Endothelial cell (in vitro differentiated cells): Measurements from ENCODE around the gene SPIB. TPM values are rescaled to one million over a fixed set of nuclear protein-coding genes. Genes with fewer than 3 reads are reported as not detected.
A peak's percentile ranks its signal among the peaks of the same experiment; 100 is the strongest.
"Not testable (repeated sequence)": the region's sequence is repeated elsewhere in the genome, so short reads cannot be mapped to it uniquely, and the experiment has no call there.

Source experiments
- DNase-seq: peaks from one replicate; pipeline ENCODE4 v3.0.0; 2021; ENCODE audit warnings: low spot score
- H3K27ac Mint-ChIP-seq: one replicate; pipeline ENCODE4 v1.8.0; 2021; ENCODE audit warnings: mixed read lengths, inconsistent platforms; ENCODE audit not compliant: unreplicated experiment
- H3K27me3 Mint-ChIP-seq: one replicate; pipeline ENCODE4 v1.8.0; 2021; ENCODE audit warnings: mild to moderate bottlenecking, moderate library complexity, mixed read lengths, inconsistent platforms; ENCODE audit not compliant: unreplicated experiment
- H3K36me3 Mint-ChIP-seq: one replicate; pipeline ENCODE4 v1.8.0; 2021; ENCODE audit warnings: mild to moderate bottlenecking, low read depth, mixed read lengths, inconsistent platforms; ENCODE audit not compliant: unreplicated experiment
- H3K4me1 Mint-ChIP-seq: one replicate; pipeline ENCODE4 v1.8.0; 2021; ENCODE audit warnings: mild to moderate bottlenecking, mixed read lengths, inconsistent platforms; ENCODE audit not compliant: unreplicated experiment
- H3K4me3 Mint-ChIP-seq: one replicate; pipeline ENCODE4 v1.8.0; 2021; ENCODE audit warnings: mild to moderate bottlenecking, mixed read lengths, inconsistent platforms; ENCODE audit not compliant: unreplicated experiment
- H3K9me3 Mint-ChIP-seq: one replicate; pipeline ENCODE4 v1.8.0; 2021; ENCODE audit warnings: mixed read lengths, inconsistent platforms; ENCODE audit not compliant: unreplicated experiment
- total RNA-seq: library from RNA; stranded (reverse); fragmentation: NEBNext Ultra II Directional; extraction: Animal tissue kit (Norgen Biotek cat#: 25700); gene quantifications from one replicate; pipeline ENCODE4 v1.2.1, GENCODE V29; 2021; ENCODE audit not compliant: unreplicated experiment
- TF ChIP-seq, protein P1 (sequence below): fragments of 200-600 bp; sonication (generic); IDR thresholded peaks from one replicate; pipeline ENCODE4 v1.5.0; 2021; ENCODE audit warnings: antibody characterized with exemption; ENCODE audit not compliant: unreplicated experiment

SPIB gene
- total RNA-seq, 1 donor from 2014 or later = not detected

DNA sequence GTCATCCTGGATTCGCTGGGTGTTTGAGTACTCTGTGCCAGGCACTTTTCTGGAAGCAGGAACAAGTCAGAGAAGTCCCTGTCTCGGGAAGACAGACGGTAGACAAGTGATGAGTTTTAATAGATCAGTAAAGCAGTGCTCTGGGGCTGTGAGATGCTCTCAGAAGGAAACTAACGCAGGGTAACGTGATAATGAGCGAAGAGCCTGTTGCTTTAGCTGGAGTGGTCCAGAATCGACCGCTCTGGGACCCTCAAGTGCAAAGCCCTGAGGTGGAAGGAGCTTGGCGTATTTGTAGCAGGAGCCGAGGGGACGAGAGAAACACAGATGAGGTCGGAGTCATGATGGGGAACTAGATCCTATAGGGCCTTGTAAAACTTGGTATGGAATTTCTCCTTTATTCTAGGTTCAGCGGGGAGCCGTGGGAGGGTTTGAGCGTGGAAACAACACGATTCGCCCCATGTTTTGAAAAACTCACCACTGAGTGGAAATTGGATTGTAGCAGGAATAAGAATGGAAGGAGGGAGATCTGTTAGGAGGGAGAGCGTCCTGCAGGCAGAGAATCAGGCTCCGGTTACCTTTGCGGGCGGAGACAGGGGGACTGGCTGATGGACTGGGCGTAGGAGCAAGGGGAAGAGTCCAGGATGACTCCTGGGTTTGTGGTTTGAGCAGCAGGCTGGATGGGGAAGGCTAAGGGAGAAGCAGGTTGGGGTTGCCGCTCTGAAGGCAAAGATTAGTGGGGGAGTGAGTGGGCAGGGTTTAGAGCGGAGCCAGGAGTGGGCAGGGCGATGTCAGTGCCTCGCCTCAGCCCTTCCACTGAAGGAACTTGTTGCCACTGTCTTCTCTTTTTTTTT is 33.8 kb upstream of the SPIB start:
- DNase-seq = no peak
- no peaks in the 10 kb centered on the region for H3K9me3 Mint-ChIP-seq
- peak overlapping the region; percentile 94 for H3K4me3 Mint-ChIP-seq
- H3K36me3 Mint-ChIP-seq = peaks cover 37% of the 10 kb centered on the region
- H3K4me1 Mint-ChIP-seq = peaks cover 16% of the 10 kb centered on the region
- H3K27me3 Mint-ChIP-seq = peaks cover 19% of the 10 kb centered on the region
- TF ChIP-seq, protein P1, sequence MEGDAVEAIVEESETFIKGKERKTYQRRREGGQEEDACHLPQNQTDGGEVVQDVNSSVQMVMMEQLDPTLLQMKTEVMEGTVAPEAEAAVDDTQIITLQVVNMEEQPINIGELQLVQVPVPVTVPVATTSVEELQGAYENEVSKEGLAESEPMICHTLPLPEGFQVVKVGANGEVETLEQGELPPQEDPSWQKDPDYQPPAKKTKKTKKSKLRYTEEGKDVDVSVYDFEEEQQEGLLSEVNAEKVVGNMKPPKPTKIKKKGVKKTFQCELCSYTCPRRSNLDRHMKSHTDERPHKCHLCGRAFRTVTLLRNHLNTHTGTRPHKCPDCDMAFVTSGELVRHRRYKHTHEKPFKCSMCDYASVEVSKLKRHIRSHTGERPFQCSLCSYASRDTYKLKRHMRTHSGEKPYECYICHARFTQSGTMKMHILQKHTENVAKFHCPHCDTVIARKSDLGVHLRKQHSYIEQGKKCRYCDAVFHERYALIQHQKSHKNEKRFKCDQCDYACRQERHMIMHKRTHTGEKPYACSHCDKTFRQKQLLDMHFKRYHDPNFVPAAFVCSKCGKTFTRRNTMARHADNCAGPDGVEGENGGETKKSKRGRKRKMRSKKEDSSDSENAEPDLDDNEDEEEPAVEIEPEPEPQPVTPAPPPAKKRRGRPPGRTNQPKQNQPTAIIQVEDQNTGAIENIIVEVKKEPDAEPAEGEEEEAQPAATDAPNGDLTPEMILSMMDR = no peak
- peak overlapping the region; percentile 65 for H3K27ac Mint-ChIP-seq

DNA sequence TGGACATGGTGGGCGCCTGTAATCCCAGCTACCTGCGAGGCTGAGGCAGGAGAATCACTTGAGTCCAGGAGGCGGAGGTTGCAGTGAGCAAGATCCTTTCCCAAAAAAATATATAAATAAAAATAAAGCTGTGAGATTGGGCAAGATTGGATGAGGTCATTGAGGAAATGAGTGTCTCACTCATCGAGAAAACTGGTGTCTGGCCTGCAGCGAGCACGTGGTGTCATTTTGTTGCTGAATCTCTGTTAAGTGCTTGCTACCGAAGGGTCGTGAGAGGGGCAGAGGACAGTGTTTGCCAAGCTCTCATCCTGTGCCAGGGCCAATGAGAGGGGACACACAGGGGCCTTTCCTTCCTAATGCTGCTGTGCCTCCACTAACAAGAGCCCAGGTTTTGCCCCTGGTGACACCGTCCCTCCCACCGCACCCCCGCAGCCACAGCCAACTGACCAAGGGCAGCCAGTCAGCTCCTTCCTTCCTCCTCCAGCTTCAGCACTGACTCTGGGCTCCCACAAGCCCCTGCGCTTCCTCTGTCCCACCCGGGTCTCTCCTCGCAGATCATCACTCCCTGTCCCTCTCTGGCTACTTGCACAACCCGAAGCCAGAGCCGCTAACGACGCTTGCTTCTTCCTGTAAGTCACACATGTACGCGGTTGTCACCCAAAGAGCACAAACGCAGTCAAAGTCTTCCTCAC is 31.4 kb upstream of the SPIB start:
- TF ChIP-seq, protein P1 = no peak
- Mint-ChIP-seq H3K36me3 (peaks cover 33% of the 10 kb centered on the region), H3K4me1 (peaks cover 16% of the 10 kb centered on the region), H3K27me3 (peaks cover 13% of the 10 kb centered on the region), H3K27ac (no peak overlapping the region), H3K9me3 (no peaks in the 10 kb centered on the region), H3K4me3 (peak overlapping the region; percentile 37)
- no peak for DNase-seq

DNA sequence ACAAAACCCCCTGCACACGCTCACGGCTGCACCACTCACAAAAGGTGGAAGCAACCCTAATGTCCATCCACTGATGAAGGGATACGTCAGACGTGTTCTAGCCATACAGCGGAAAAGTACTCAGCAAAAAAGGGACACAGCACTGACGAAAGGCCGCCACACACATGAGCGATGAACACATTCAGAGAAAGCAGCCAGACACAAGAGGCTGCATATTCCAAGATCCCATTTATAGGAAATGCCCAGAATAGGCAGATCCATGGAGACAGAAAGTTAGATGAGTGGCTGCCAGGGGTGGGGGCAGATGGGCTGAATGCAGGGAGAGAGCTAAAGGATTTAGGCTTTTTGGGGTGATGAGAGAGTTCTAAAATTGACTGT is 30.9 kb upstream of the SPIB start:
- no peak for DNase-seq
- H3K27me3 Mint-ChIP-seq = peaks cover 14% of the 10 kb centered on the region
- no peaks in the 10 kb centered on the region for H3K9me3 Mint-ChIP-seq
- H3K36me3 Mint-ChIP-seq = peaks cover 33% of the 10 kb centered on the region
- H3K4me3 Mint-ChIP-seq = peak overlapping the region; percentile 37
- peaks cover 16% of the 10 kb centered on the region for H3K4me1 Mint-ChIP-seq
- no peak overlapping the region for H3K27ac Mint-ChIP-seq
- TF ChIP-seq, protein P1 = no peak

DNA sequence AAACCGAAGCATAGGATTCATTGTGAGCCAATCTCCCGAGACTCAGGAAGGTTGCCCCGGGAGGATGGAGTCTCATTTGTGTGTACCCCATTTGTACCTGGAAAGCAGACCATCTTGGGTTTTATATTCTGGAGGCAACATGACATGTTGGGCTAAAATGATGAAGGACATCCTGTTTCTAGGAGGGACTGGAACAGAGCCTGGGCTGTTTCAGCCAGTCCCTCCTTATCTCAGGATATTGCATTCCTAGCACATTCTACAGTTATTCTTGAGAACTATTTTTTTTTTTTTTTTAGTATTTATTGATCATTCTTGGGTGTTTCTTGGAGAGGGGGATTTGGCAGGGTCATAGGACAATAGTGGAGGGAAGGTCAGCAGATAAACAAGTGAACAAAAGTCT is 28.4 kb upstream of the SPIB start:
- H3K27me3 Mint-ChIP-seq, H3K27ac Mint-ChIP-seq, H3K4me3 Mint-ChIP-seq, H3K9me3 Mint-ChIP-seq, H3K4me1 Mint-ChIP-seq, DNase-seq: not testable (repeated sequence)
- H3K36me3 Mint-ChIP-seq = peaks cover 30% of the 10 kb centered on the region

DNA sequence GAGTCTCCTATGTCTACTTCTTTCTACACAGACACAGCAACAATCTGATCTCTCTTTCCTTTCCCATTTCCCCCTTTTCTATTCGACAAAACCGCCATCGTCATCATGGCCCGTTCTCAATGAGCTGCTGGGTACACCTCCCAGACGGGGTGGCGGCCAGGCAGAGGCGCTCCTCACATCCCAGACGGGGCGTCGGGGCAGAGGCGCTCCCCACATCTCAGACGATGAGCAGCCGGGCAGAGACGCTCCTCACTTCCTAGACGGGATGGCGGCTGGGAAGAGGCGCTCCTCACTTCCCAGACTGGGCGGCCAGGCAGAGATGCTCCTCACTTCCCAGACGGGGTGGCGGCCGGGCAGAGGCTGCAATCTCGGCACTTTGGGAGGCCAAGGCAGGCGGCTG is 27.8 kb upstream of the SPIB start:
- not testable (repeated sequence) for DNase-seq, H3K9me3 Mint-ChIP-seq, H3K27me3 Mint-ChIP-seq, H3K27ac Mint-ChIP-seq, H3K4me1 Mint-ChIP-seq
- Mint-ChIP-seq H3K36me3 (peaks cover 32% of the 10 kb centered on the region), H3K4me3 (peak overlapping the region; percentile 37)

DNA sequence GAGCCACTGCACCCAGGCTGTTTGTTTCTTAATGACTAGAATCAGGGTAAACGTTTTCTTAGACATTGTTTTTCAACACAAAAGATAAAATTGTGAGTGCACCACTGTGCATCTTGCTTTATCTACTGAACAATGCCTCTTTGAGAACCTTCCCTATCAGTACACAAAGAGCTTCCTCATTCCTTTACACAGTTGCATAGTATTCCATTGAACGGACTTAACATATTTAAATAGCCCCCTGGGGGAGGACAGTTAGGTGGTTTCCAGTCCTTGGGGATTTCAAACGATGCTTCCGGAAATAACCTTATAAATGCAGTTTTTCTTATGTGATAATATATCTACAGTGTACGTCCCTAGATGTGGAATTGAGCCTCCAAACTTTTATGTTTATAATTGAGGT is 26.0 kb upstream of the SPIB start:
- Mint-ChIP-seq H3K9me3 (no peaks in the 10 kb centered on the region), H3K4me3 (no peak overlapping the region), H3K27ac (no peak overlapping the region), H3K27me3 (peaks cover 2% of the 10 kb centered on the region), H3K4me1 (no peaks in the 10 kb centered on the region), H3K36me3 (peaks cover 31% of the 10 kb centered on the region)
- DNase-seq = no peak
- TF ChIP-seq, protein P1 = no peak
